ENCODE data around the gene TBC1D22A. TPM values are rescaled to one million over a fixed set of nuclear protein-coding genes. Genes with fewer than 3 reads are reported as not detected.

The TBC1D22A gene
- total RNA-seq, 1 experiment from 2014 or later, result 20.9 TPM

DNA sequence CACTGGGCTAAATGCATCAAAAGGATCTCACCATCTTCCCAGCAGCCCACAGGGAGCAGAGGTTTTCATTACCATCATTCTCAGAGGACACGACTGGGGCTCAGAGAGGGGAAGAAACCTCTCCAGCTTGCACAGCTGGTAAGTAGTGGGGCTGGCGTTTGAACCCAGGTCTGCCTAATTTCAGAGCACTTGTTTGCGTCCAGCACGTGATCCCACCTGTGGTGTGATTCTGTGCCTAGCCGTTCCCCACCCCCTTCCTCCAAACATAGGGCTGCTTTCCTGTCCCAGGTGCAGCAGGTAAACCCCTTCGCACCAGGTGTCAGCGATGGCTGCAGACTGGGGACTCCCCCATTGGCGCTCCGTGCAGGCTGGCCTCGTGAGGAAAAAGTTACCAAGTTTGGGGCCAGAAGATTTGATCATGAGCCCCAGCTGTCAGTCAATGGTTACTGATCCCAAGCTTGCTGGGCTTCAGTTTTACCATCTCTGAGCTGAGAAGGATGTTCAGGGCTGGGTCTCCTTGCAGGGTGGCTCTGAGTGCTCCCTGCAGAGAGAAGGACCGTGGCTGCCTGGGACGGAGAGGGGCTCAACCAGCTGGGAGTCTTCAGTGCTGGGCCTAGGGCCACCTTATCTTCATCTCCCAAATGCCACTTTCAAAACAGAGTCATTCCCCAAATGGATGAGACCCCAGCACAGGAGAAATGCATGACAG lies 445.6 kb downstream of the TBC1D22A start:
- Histone ChIP-seq H3K36me3 (ENCODE audit: control insufficient read depth in 1 of 2, insufficient read depth in 2 of 2, low read length in 2 of 2) (no peaks in the 10 kb centered on the region), H3K9me2 (ENCODE audit: insufficient read depth) (no peaks in the 10 kb centered on the region), H3K9me3 (ENCODE audit: control insufficient read depth in 1 of 2, insufficient read depth in 1 of 2, low read depth in 1 of 2, low read length in 2 of 2) (no peaks in the 10 kb centered on the region), H4K20me1 (ENCODE audit: insufficient read depth) (no peaks in the 10 kb centered on the region), H3K27ac (ENCODE audit: low read depth, low read length) (no peak overlapping the region), H2AFZ (ENCODE audit: low read depth, low read length, poor library complexity, severe bottlenecking) (no peak overlapping the region), H3K79me2 (ENCODE audit: insufficient read depth, low read length) (no peaks in the 10 kb centered on the region), H3K4me3 (replicated peaks in 1 of 2; ENCODE audit: low read depth in 1 of 2, low read length in 2 of 2) (no peak overlapping the region), H3K4me1 (ENCODE audit: control insufficient read depth in 1 of 2, insufficient read depth in 2 of 2, low read length in 2 of 2) (no peaks in the 10 kb centered on the region), H3K4me2 (ENCODE audit: low read length) (no peak overlapping the region), H3K9ac (ENCODE audit: low read length) (no peak overlapping the region), H3K27me3 (ENCODE audit: insufficient read depth, low read length) (no peaks in the 10 kb centered on the region)
- TF ChIP-seq JUND (IDR thresholded peaks at IDR 0.05) (no peak), POLR2A (IDR thresholded peaks at IDR 0.05; ENCODE audit: borderline replicate concordance, extremely low read depth, insufficient read depth, insufficient read length) (no peak), ZFX (IDR thresholded peaks at IDR 0.05) (no peak), SP1 (IDR thresholded peaks at IDR 0.05; ENCODE audit: low read depth) (no peak), ATF3 (IDR thresholded peaks at IDR 0.05) (no peak), FOSL1 (IDR thresholded peaks at IDR 0.05; ENCODE audit: low read depth) (no peak), EGR1 (IDR thresholded peaks at IDR 0.05; ENCODE audit: low read depth) (no peak), ZBTB33 (IDR thresholded peaks at IDR 0.05; ENCODE audit: extremely low read depth, insufficient replicate concordance, low read length) (no peak), RAD21 (IDR thresholded peaks at IDR 0.05; ENCODE audit: low read depth) (no peak), CEBPB (IDR thresholded peaks at IDR 0.05; ENCODE audit: low read depth) (no peak), POLR2AphosphoS5 (IDR thresholded peaks at IDR 0.05; ENCODE audit: low read depth, low read length) (no peak), TCF7L2 (IDR thresholded peaks at IDR 0.05; ENCODE audit: borderline replicate concordance, extremely low read depth, insufficient read depth, insufficient read length) (no peak), MAX (IDR thresholded peaks at IDR 0.05) (no peak)
- TF ChIP-seq, protein P1, sequence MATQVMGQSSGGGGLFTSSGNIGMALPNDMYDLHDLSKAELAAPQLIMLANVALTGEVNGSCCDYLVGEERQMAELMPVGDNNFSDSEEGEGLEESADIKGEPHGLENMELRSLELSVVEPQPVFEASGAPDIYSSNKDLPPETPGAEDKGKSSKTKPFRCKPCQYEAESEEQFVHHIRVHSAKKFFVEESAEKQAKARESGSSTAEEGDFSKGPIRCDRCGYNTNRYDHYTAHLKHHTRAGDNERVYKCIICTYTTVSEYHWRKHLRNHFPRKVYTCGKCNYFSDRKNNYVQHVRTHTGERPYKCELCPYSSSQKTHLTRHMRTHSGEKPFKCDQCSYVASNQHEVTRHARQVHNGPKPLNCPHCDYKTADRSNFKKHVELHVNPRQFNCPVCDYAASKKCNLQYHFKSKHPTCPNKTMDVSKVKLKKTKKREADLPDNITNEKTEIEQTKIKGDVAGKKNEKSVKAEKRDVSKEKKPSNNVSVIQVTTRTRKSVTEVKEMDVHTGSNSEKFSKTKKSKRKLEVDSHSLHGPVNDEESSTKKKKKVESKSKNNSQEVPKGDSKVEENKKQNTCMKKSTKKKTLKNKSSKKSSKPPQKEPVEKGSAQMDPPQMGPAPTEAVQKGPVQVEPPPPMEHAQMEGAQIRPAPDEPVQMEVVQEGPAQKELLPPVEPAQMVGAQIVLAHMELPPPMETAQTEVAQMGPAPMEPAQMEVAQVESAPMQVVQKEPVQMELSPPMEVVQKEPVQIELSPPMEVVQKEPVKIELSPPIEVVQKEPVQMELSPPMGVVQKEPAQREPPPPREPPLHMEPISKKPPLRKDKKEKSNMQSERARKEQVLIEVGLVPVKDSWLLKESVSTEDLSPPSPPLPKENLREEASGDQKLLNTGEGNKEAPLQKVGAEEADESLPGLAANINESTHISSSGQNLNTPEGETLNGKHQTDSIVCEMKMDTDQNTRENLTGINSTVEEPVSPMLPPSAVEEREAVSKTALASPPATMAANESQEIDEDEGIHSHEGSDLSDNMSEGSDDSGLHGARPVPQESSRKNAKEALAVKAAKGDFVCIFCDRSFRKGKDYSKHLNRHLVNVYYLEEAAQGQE (IDR thresholded peaks at IDR 0.05; ENCODE audit: low read depth), result no peak
- TF ChIP-seq, protein P2, sequence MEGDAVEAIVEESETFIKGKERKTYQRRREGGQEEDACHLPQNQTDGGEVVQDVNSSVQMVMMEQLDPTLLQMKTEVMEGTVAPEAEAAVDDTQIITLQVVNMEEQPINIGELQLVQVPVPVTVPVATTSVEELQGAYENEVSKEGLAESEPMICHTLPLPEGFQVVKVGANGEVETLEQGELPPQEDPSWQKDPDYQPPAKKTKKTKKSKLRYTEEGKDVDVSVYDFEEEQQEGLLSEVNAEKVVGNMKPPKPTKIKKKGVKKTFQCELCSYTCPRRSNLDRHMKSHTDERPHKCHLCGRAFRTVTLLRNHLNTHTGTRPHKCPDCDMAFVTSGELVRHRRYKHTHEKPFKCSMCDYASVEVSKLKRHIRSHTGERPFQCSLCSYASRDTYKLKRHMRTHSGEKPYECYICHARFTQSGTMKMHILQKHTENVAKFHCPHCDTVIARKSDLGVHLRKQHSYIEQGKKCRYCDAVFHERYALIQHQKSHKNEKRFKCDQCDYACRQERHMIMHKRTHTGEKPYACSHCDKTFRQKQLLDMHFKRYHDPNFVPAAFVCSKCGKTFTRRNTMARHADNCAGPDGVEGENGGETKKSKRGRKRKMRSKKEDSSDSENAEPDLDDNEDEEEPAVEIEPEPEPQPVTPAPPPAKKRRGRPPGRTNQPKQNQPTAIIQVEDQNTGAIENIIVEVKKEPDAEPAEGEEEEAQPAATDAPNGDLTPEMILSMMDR (IDR thresholded peaks at IDR 0.05 in 2 of 3, conservative IDR thresholded peaks at IDR 0.05 in 1 of 3; ENCODE audit: borderline replicate concordance in 1 of 3, insufficient read depth in 1 of 3, low read depth in 2 of 3, low read length in 2 of 3), result no peak
- intact Hi-C loops (cut with micrococcal nuclease), result no loop called here
- BruUV-seq (replicated peaks), result no TSS peak
- ATAC-seq (no peak), DNase-seq (ENCODE audit: low read depth, low spot score) (no peak)
- ChIA-PET POLR2A (no interaction called here), CTCF (no interaction called here), RAD21 (ENCODE audit: low non-redundant PET in 1 of 2, low total read pairs in 2 of 2, uncharacterized antibody in 2 of 2, unreplicated experiment in 2 of 2) (no interaction called here)
